Activated CD4-positive, alpha-beta T cell treated with anti-CD3 and anti-CD28 coated beads, Interleukin-2, amount 10 ng/mL, durations not matched to agents 7 days and 5 days (primary cell): ENCODE results near the gene TESK2. TPM values are rescaled to one million over a fixed set of nuclear protein-coding genes. Genes with fewer than 3 reads are reported as not detected.
"Not testable (repeated sequence)": the region's sequence is repeated elsewhere in the genome, so short reads cannot be mapped to it uniquely, and the experiment has no call there.

Experiments used
- CTCF ChIA-PET: fragments of 350-600 bp; sonication (Branson Sonifier 250); formaldehyde crosslinking; loops from one replicate; lab custom pipeline; 2021; ENCODE audit warnings: antibody characterized with exemption; lab: Charles Lee
- POLR2A ChIA-PET: fragments of 350-600 bp; sonication (Branson Sonifier 250); formaldehyde crosslinking; loops from one replicate; lab custom pipeline; 2021; ENCODE audit warnings: antibody characterized with exemption; lab: Charles Lee
- DNase-seq: peaks from one replicate; pipeline ENCODE4 v3.0.0-alpha.2; 2020
- H3K27ac Mint-ChIP-seq: one replicate; pipeline ENCODE4 v1.8.0; 2021; ENCODE audit warnings: mild to moderate bottlenecking, moderate library complexity, mixed read lengths
- H3K27me3 Mint-ChIP-seq: one replicate; pipeline ENCODE4 v1.8.0; 2021; ENCODE audit warnings: mixed read lengths
- H3K36me3 Mint-ChIP-seq: one replicate; pipeline ENCODE4 v1.8.0; 2021; ENCODE audit warnings: low read depth, mixed read lengths
- H3K4me1 Mint-ChIP-seq: one replicate; pipeline ENCODE4 v1.8.0; 2021; ENCODE audit warnings: mixed read lengths
- H3K4me3 Mint-ChIP-seq: one replicate; pipeline ENCODE4 v1.8.0; 2021; ENCODE audit warnings: mild to moderate bottlenecking, moderate library complexity, mixed read lengths
- H3K9me3 Mint-ChIP-seq: one replicate; pipeline ENCODE4 v1.8.0; 2021; ENCODE audit warnings: mixed read lengths
- total RNA-seq, 2 experiments: library from RNA; stranded (reverse); gene quantifications; one replicate each; pipeline ENCODE4 v1.2.3, GENCODE V29; 2021

The TESK2 gene, protein sequence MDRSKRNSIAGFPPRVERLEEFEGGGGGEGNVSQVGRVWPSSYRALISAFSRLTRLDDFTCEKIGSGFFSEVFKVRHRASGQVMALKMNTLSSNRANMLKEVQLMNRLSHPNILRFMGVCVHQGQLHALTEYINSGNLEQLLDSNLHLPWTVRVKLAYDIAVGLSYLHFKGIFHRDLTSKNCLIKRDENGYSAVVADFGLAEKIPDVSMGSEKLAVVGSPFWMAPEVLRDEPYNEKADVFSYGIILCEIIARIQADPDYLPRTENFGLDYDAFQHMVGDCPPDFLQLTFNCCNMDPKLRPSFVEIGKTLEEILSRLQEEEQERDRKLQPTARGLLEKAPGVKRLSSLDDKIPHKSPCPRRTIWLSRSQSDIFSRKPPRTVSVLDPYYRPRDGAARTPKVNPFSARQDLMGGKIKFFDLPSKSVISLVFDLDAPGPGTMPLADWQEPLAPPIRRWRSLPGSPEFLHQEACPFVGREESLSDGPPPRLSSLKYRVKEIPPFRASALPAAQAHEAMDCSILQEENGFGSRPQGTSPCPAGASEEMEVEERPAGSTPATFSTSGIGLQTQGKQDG
- total RNA-seq: 1 to 10 TPM; 2.6 to 3.5 TPM

DNA sequence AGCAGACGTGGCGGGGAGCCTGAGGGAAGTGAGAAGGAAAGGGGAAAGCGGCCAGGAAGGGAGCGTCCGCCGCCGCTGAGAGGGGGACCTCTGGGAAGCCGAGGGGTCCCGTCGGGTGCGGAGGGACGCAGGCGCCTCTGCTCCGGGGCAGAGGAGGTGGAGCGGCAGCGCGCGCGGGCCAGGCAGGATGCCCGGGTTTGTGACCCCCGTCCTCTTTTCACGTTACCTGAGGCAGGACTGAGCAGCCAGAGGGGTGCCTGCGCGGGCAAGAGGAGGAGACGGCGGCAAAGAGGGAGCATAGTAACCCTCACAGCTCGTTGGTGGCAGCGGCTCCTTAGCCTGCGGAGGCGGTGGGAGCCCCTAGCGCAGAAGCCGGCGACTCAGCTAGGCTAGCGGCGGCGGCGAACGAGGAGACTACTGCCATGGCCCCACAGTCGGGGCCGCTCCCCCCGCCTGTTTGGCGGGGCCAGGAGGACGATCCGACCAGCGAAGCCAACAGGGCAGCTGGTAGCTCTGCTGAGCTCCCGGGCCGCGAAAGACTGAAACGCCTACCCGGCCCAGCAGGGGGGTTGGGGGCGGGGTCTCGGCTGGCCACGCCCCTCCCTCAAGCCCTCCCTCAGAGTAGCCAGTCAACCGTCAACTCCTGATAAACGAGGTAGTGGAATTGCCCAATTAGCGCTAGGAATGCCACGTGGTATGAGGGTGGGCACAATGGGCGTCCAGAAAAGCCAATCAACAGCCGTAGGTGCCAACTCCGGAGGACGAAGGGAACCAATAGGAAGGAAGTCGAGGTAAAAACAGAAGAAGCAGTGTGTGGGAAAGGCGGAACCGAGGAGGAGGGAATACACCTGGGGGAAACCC, at the start of gene TESK2:
TESK2 (minus strand) TSS at position 538 of the 861 bp plus-strand sequence. CDS start 33,378 bp downstream, outside the sequence.
- ChIA-PET POLR2A (interaction anchor here (0.6 to 2.1 kb wide), 2 partner anchors 86 to 151 kb away, joined by 7 to 9 read pairs; partner anchors contain the start of genes MUTYH and TOE1), CTCF (interaction anchor here (0.6 to 4.2 kb wide), 8 partner anchors 13 to 653 kb away, joined by 3 to 18 read pairs (median 4); partner anchors contain the start of genes HECTD3, MUTYH, TOE1 and UROD)
- Mint-ChIP-seq H3K27ac (no peak within 1 kb of the TSS), H3K36me3 (no peaks in the 10 kb centered on the region), H3K4me1 (peaks cover 13% of the 10 kb centered on the region), H3K4me3 (no peak within 1 kb of the TSS), H3K9me3 (no peaks in the 10 kb centered on the region), H3K27me3 (peaks cover 3% of the 10 kb centered on the region)
- DNase-seq: peak; percentile 98

DNA sequence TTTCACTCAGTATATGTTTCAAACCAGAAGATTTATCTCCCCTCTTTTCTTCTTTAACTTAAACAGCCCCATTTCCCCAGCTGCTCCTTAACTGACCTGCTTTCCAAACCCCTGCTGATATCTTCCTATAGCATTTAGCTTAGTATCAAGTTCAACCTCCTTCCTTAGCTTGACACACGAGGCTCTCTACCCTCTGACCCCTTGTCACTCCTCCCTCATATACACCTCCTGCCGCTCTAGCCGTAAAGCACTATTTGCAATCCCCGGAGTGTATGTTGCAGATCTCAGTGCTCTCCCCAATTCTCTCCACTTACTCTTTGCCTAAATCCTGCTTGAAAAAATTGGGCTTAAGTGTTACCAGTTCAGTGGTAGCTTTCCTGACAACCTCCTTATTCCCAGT, 45.9 kb upstream of the TESK2 start:
- no peak for DNase-seq
- ChIA-PET POLR2A (no interaction called here), CTCF (interaction anchor here (1.3 to 1.7 kb wide), 2 partner anchors 11 to 21 kb away, joined by 3 to 5 read pairs; no protein-coding TSS in a partner anchor)
- Mint-ChIP-seq H3K4me3 (no peak overlapping the region), H3K9me3 (no peaks in the 10 kb centered on the region), H3K27ac (no peak overlapping the region), H3K4me1 (peaks cover 13% of the 10 kb centered on the region), H3K27me3 (peaks cover under 1% of the 10 kb centered on the region), H3K36me3 (no peaks in the 10 kb centered on the region)

GRCh38 chr1:45535988-45536766, 45.2 kb upstream of the TESK2 start:
- ChIA-PET CTCF (interaction anchor here (1.3 to 1.7 kb wide), 2 partner anchors 12 to 22 kb away, joined by 3 to 5 read pairs; no protein-coding TSS in a partner anchor), POLR2A (no interaction called here)
- Mint-ChIP-seq H3K4me1 (peaks cover 15% of the 10 kb centered on the region), H3K27ac (no peak overlapping the region), H3K9me3 (no peaks in the 10 kb centered on the region), H3K36me3 (no peaks in the 10 kb centered on the region), H3K4me3 (no peak overlapping the region), H3K27me3 (peaks cover 2% of the 10 kb centered on the region)
- no peak for DNase-seq

DNA sequence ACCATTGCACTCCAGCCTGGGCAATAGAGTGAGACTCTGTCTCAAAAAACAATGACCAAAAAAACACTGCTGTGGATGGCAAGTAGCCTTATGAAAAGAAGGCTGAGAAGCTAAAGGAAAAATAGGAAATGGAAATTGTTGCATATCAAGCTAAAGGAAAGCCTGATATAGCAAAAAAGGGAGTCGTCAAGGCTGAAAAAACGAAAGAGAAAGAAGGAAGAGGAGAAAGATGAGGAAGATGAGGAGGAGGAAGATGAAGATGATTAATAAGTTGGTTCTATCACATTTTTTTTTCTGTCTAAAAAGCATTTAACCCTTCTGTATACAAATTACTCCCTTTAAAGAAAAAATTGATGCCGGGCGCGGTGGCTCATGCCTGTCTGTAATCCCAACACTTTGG, 40.9 kb upstream of the TESK2 start:
- peaks cover 5% of the 10 kb centered on the region for H3K27me3 Mint-ChIP-seq
- H3K27ac Mint-ChIP-seq: no peak overlapping the region
- ChIA-PET CTCF (interaction anchor here (1.1 to 2.4 kb wide), 2 partner anchors 10 to 22 kb away, joined by 4 to 5 read pairs; partner anchors contain the start of gene PRDX1), POLR2A (interaction anchor here (0.6 kb wide), 1 partner anchor 11 kb away, joined by 6 read pairs; no protein-coding TSS in a partner anchor)
- peaks cover 11% of the 10 kb centered on the region for H3K4me1 Mint-ChIP-seq
- H3K4me3 Mint-ChIP-seq: no peak overlapping the region
- no peak for DNase-seq
- H3K36me3 Mint-ChIP-seq: no peaks in the 10 kb centered on the region
- no peaks in the 10 kb centered on the region for H3K9me3 Mint-ChIP-seq

- no peaks in the 10 kb centered on the region for H3K9me3 Mint-ChIP-seq
- no peak overlapping the region for H3K27ac Mint-ChIP-seq
- no peak for DNase-seq
- peaks cover 3% of the 10 kb centered on the region for H3K4me1 Mint-ChIP-seq
- POLR2A ChIA-PET: no interaction called here
- no peak overlapping the region for H3K4me3 Mint-ChIP-seq
- H3K27me3 Mint-ChIP-seq: peaks cover 7% of the 10 kb centered on the region
- H3K36me3 Mint-ChIP-seq: no peaks in the 10 kb centered on the region
- CTCF ChIA-PET: interaction anchor here (0.5 to 2.4 kb wide), 5 partner anchors 9 to 35 kb away, joined by 3 to 5 read pairs (median 5); partner anchors contain the start of gene PRDX1
Observed at GRCh38 chr1:45530632-45531135, 39.7 kb upstream of the TESK2 start.

- Mint-ChIP-seq H3K4me1 (peaks cover 29% of the 10 kb centered on the region), H3K27me3 (peaks cover 7% of the 10 kb centered on the region), H3K36me3 (no peaks in the 10 kb centered on the region), H3K4me3 (no peak overlapping the region), H3K27ac (no peak overlapping the region), H3K9me3 (no peaks in the 10 kb centered on the region)
- CTCF ChIA-PET: interaction anchor here (0.7 to 1.5 kb wide), 2 partner anchors 43 to 56 kb away, joined by 3 to 5 read pairs; no protein-coding TSS in a partner anchor
- no peak for DNase-seq
- POLR2A ChIA-PET: no interaction called here
Observed at GRCh38 chr1:45526135-45526644, 35.2 kb upstream of the TESK2 start.

DNA sequence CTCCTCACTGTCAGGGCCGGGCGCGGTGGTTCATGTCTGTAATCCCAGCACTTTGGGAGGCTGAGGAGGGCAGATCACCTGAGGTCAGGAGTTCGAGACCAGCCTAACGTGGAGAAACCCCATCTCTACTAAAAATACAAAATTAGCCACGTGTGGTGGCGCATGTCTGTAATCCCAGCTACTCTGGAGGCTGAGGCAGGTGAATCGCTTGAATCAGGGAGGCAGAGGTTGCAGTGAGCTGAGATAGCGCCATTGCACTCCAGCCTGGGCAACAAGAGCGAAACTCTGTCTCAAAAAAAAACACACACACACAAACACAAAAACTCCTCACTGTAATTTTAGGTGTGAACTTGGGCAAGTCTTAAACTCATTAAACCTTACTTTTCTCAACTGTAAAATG, 33.0 kb upstream of the TESK2 start:
- ChIA-PET POLR2A (interaction anchor here (0.9 kb wide), 2 partner anchors 26 to 184 kb away, joined by 3 to 4 read pairs; partner anchors contain the start of genes MUTYH and TOE1), CTCF (interaction anchor here (0.6 to 1.3 kb wide), 4 partner anchors 10 to 27 kb away, joined by 3 to 7 read pairs (median 4); partner anchors contain the start of gene AKR1A1)
- peaks cover 39% of the 10 kb centered on the region for H3K4me1 Mint-ChIP-seq
- not testable (repeated sequence) for H3K4me3 Mint-ChIP-seq, H3K36me3 Mint-ChIP-seq, DNase-seq, H3K9me3 Mint-ChIP-seq, H3K27ac Mint-ChIP-seq, H3K27me3 Mint-ChIP-seq

DNA sequence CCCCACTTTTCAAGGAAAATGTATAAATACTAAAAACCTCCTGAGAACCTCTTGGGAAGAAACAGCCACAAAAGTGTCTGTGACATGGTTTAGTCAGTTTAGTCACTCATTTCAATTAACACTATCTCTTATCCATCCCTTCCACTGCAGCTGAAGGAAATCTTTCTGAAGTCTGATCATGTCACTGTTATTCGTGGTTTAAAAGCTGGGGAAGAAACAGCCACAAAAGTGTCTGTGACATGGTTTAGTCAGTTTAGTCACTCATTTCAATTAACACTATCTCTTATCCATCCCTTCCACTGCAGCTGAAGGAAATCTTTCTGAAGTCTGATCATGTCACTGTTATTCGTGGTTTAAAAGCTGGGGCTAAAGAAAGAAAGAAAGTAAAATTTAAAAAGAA, 32.6 kb upstream of the TESK2 start:
- DNase-seq, H3K27me3 Mint-ChIP-seq, H3K27ac Mint-ChIP-seq, H3K4me3 Mint-ChIP-seq, H3K9me3 Mint-ChIP-seq, H3K36me3 Mint-ChIP-seq: not testable (repeated sequence)
- H3K4me1 Mint-ChIP-seq: peaks cover 44% of the 10 kb centered on the region
- ChIA-PET POLR2A (interaction anchor here (0.9 kb wide), 2 partner anchors 27 to 183 kb away, joined by 3 to 4 read pairs; partner anchors contain the start of genes MUTYH and TOE1), CTCF (interaction anchor here (0.7 to 1.2 kb wide), 2 partner anchors 10 to 11 kb away, joined by 3 read pairs; no protein-coding TSS in a partner anchor)

DNA sequence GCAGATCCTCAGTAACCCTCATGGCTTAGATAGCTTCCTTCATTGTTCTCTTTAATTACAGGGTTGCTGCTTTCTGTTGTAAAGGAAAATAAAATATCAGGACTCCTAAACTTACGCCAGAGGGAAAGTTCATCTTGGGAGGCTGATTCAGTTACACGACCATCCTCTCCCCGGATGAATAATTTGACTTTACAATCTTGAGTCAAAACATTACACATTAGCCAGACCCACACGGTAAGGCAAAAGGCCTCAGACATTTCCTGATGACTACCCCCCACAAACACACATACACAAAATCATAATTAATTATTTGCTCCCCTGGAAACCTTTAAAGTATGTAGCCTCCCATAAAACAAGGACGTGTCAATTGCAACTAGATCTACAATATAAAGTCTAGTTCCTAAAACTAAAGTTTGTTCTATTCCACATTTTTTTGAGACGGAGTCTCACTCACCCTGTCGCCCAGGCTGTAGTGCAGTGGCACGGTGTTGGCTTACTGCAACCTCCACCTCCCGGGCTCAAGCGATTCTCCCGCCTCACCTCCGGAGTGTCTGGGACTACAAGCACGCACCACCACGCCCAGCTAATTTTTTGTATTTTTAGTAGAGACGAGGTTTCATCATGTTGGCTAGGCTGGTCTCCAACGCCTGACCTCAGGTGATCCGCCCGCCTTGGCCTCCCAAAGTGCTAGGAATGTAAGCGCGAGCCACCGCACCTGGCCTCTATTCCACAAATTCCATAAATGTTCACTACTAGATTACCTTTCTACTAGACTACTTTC, 31.6 kb upstream of the TESK2 start:
- ChIA-PET POLR2A (interaction anchor here (0.6 to 2.0 kb wide), 7 partner anchors 22 to 71 kb away, joined by 3 to 12 read pairs (median 4); partner anchors contain the start of genes AKR1A1, CCDC163 and MMACHC), CTCF (interaction anchor here (0.7 to 2.4 kb wide), 8 partner anchors 9 to 709 kb away, joined by 3 to 10 read pairs (median 6); no protein-coding TSS in a partner anchor)
- Mint-ChIP-seq H3K27me3 (peaks cover 4% of the 10 kb centered on the region), H3K36me3 (peaks cover 8% of the 10 kb centered on the region), H3K4me1 (peaks cover 45% of the 10 kb centered on the region), H3K9me3 (no peaks in the 10 kb centered on the region), H3K27ac (peak overlapping the region; percentile 90), H3K4me3 (peak overlapping the region; percentile 97)
- DNase-seq: no peak
